DOHH2 (cell line): ENCODE results near the gene MYT1.
"Not testable (repeated sequence)": the region's sequence is repeated elsewhere in the genome, so short reads cannot be mapped to it uniquely, and the experiment has no call there.

Experiments
- H3F3A ChIP-seq: fragments of 200-600 bp; sonication (generic), shearing (Covaris generic); 2 replicates; pipeline ENCODE4 v1.6.0; 2016; ENCODE audit warnings: antibody characterized with exemption, mild to moderate bottlenecking; ENCODE audit not compliant: control insufficient read depth, insufficient read depth
- H3K27ac ChIP-seq: fragments of 200-600 bp; sonication (generic); 2 replicates; pipeline ENCODE4 v1.5.1; 2014; ENCODE audit warnings: low read depth, mild to moderate bottlenecking, low read length, moderate library complexity
- H3K27me3 ChIP-seq: fragments of 200-600 bp; sonication (generic); 2 replicates; pipeline ENCODE4 v1.6.1; 2014; ENCODE audit warnings: mild to moderate bottlenecking, low read length, mixed read lengths; ENCODE audit not compliant: control insufficient read depth
- H3K36me3 ChIP-seq: fragments of 200-600 bp; sonication (generic); 2 replicates; pipeline ENCODE4 v1.6.1; 2014; ENCODE audit warnings: mild to moderate bottlenecking, low read length, moderate library complexity, mixed read lengths; ENCODE audit not compliant: control insufficient read depth
- H3K4me1 ChIP-seq: fragments of 200-600 bp; sonication (generic); 2 replicates; pipeline ENCODE4 v1.6.1; 2014; ENCODE audit warnings: mild to moderate bottlenecking, low read length, mixed read lengths; ENCODE audit not compliant: control insufficient read depth
- H3K4me2 ChIP-seq: fragments of 200-600 bp; sonication (generic); 2 replicates; pipeline ENCODE4 v1.6.0; 2014; ENCODE audit warnings: mild to moderate bottlenecking, low read length, moderate library complexity
- H3K4me3 ChIP-seq: fragments of 200-600 bp; sonication (generic); 2 replicates; pipeline ENCODE4 v1.5.1; 2014; ENCODE audit warnings: mild to moderate bottlenecking, low read length, mixed read lengths
- H3K79me2 ChIP-seq: fragments of 200-600 bp; sonication (generic); 2 replicates; pipeline ENCODE4 v1.6.1; 2014; ENCODE audit warnings: mild to moderate bottlenecking, low read length, mixed read lengths; ENCODE audit not compliant: control insufficient read depth
- H3K9me2 ChIP-seq: fragments of 200-600 bp; sonication (generic); replicated peaks from 2 replicates; pipeline ENCODE4 v1.6.1; 2014; ENCODE audit warnings: mild to moderate bottlenecking, low read length, mixed read lengths; ENCODE audit not compliant: control insufficient read depth
- H3K9me3 ChIP-seq: fragments of 200-600 bp; sonication (generic); 2 replicates; pipeline ENCODE4 v1.6.1; 2014; ENCODE audit warnings: antibody characterized with exemption, low read length, mixed read lengths; ENCODE audit not compliant: control insufficient read depth, insufficient read depth
- H4K20me1 ChIP-seq: fragments of 200-600 bp; sonication (generic); 2 replicates; pipeline ENCODE4 v1.6.0; 2014; ENCODE audit warnings: low read depth, mild to moderate bottlenecking, antibody characterized with exemption, low read length, moderate library complexity; ENCODE audit not compliant: control insufficient read depth, insufficient read depth
- CTCF ChIP-seq: fragments of 200-600 bp; sonication (generic); IDR thresholded peaks from one replicate; pipeline ENCODE4 v1.5.1; 2014; ENCODE audit warnings: antibody characterized with exemption, mild to moderate bottlenecking, low read depth, low read length; ENCODE audit not compliant: poor library complexity, severe bottlenecking
- EZH2phosphoT487 ChIP-seq: fragments of 200-600 bp; sonication (generic); IDR thresholded peaks from 2 replicates; pipeline ENCODE4 v1.6.1; 2017; ENCODE audit warnings: borderline replicate concordance, mild to moderate bottlenecking, antibody characterized with exemption, low read length, moderate library complexity, mixed read lengths

MYT1 gene

GRCh38 chr20:64121586-64121985, 42.7 kb upstream of the MYT1 start:
- Histone ChIP-seq H3K4me3 (no peak overlapping the region), H4K20me1 (no peaks in the 10 kb centered on the region), H3K9me2 (no peaks in the 10 kb centered on the region), H3K4me1 (peaks cover 11% of the 10 kb centered on the region), H3K36me3 (no peaks in the 10 kb centered on the region), H3K27me3 (peaks cover 23% of the 10 kb centered on the region), H3K9me3 (no peaks in the 10 kb centered on the region), H3K4me2 (no peak overlapping the region), H3K79me2 (no peaks in the 10 kb centered on the region), H3K27ac (no peak overlapping the region), H3F3A (no peaks in the 10 kb centered on the region)
- TF ChIP-seq CTCF (no peak), EZH2phosphoT487 (no peak)

- H3K79me2 ChIP-seq, H3K9me2 ChIP-seq, H3K9me3 ChIP-seq, H3K36me3 ChIP-seq, H4K20me1 ChIP-seq, H3K27ac ChIP-seq, H3K4me2 ChIP-seq, H3K4me3 ChIP-seq, H3F3A ChIP-seq: not testable (repeated sequence)
- Histone ChIP-seq H3K4me1 (peaks cover 11% of the 10 kb centered on the region), H3K27me3 (peaks cover 25% of the 10 kb centered on the region)
These were observed 41.3 kb upstream of the MYT1 start for GRCh38 chr20:64122927-64123326.

- not testable (repeated sequence) for H3K79me2 ChIP-seq, H3K4me2 ChIP-seq, H4K20me1 ChIP-seq, H3K4me3 ChIP-seq, H3K9me2 ChIP-seq, H3K9me3 ChIP-seq, H3K27ac ChIP-seq, H3K36me3 ChIP-seq, H3F3A ChIP-seq
- H3K27me3 ChIP-seq, result peaks cover 25% of the 10 kb centered on the region
- H3K4me1 ChIP-seq, result peaks cover 11% of the 10 kb centered on the region
These were observed 40.7 kb upstream of the MYT1 start for GRCh38 chr20:64123517-64123916.

GRCh38 chr20:64129146-64129782, 35.0 kb upstream of the MYT1 start:
- no peak overlapping the region for H3K4me2 ChIP-seq
- no peak overlapping the region for H3K27ac ChIP-seq
- H4K20me1 ChIP-seq, result no peaks in the 10 kb centered on the region
- 0 out of 2 replicates have a peak, but pooled peaks cover 2% of the 10 kb centered on the region for H3K27me3 ChIP-seq
- no peaks in the 10 kb centered on the region for H3K36me3 ChIP-seq
- no peaks in the 10 kb centered on the region for H3K79me2 ChIP-seq
- no peak overlapping the region for H3K4me3 ChIP-seq
- H3K9me2 ChIP-seq, result no peaks in the 10 kb centered on the region
- H3K9me3 ChIP-seq, result no peaks in the 10 kb centered on the region; the same call in 1 of the 2 replicates
- no peaks in the 10 kb centered on the region for H3K4me1 ChIP-seq
- peaks cover 5% of the 10 kb centered on the region for H3F3A ChIP-seq
- TF ChIP-seq CTCF (no peak), EZH2phosphoT487 (no peak)
